ENCODE data around the gene TH.

TH gene

DNA sequence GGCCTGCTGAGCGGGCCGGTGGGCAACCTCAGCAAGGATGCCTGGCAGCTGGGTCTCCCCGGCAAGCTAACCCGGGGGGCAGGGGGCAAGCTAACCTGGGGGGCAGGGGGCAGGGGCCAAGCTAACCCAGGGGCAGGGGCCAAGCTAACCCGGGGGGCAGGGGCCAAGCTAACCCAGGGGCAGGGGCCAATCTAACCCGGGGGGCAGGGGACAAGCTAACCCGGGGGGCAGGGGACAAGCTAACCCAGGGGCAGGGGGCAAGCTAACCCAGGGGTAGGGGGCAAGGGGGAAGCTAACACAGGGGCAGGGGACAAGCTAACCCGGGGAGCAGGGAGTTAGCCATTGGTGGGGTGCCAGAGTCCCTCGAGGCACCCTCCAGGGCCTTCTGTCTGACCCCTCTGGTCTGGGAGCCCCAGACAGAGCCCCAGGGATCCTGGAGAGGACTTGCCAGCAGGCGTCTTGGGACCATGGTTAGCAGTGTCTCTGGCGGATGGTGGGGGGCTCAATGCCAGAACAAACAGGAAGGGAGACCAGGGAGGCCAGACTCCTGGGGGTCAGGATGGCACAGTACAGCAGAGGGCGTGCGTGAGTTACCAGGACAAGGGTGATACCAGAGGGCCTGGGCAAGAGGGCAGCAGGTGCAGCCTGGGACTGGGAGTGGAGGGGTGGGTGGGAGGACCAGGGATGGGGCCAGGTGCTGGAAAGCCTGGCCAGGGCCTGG lies 48.5 kb downstream of the TH start:
- H3K4me3 ChIP-seq (ENCODE audit: low read depth, low read length), result no peak overlapping the region
- no peaks in the 10 kb centered on the region; the same call in 1 of the 2 replicates for H3K27me3 ChIP-seq (ENCODE audit: control insufficient read depth, insufficient read depth, low read length)
- no peaks in the 10 kb centered on the region for H3K36me3 ChIP-seq (ENCODE audit: control insufficient read depth, insufficient read depth, low read length)
- no peak overlapping the region for H3K9ac ChIP-seq (ENCODE audit: low read depth, low read length)
- H3K27ac ChIP-seq (ENCODE audit: low read depth, low read length), result no peak overlapping the region
- H3K4me1 ChIP-seq (ENCODE audit: control insufficient read depth, insufficient read depth, low read length), result no peaks in the 10 kb centered on the region
- H3K9me3 ChIP-seq (ENCODE audit: control insufficient read depth, insufficient read depth, low read length), result no peaks in the 10 kb centered on the region

DNA sequence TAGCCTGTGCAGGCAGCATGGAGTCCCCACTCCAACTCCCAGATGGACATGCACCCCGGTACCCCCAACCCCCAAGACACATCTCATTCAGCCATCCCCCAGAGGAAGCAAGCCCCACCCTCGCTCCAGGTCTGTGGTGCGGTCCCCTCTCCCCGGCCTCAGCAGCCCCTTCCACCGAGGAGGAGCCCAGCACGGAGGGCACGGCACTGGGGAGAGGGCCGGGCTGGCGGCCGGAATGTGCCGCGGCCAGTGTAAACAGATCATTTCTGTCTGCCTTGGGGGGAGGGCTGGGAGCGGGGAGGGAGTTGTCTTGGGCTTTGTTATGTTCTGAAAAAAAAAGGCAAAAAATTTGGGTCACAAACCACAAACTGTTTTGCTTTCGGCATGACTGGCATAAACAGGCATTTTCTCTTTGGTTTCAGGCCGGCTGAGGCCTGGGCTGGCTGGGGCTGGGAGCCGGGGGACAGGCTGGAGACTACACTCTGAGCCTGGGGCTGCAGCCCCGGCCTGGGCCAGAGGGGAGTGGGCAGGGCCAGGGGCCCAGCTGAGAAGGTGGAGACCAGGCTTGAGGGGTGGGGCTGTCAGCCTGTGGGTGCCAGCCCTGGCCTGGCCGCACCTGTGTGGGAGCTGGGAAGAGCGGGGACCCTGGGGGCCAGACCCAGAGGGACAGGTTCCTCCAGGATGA lies 49.3 kb downstream of the TH start:
- Histone ChIP-seq H3K9me3 (ENCODE audit: control insufficient read depth, insufficient read depth, low read length) (peaks cover 6% of the 10 kb centered on the region; the same call in 1 of the 2 replicates), H3K36me3 (ENCODE audit: control insufficient read depth, insufficient read depth, low read length) (no peaks in the 10 kb centered on the region), H3K27me3 (ENCODE audit: control insufficient read depth, insufficient read depth, low read length) (no peaks in the 10 kb centered on the region; the same call in 1 of the 2 replicates), H3K9ac (ENCODE audit: low read depth, low read length) (no peak overlapping the region), H3K27ac (ENCODE audit: low read depth, low read length) (no peak overlapping the region), H3K4me3 (ENCODE audit: low read depth, low read length) (no peak overlapping the region), H3K4me1 (ENCODE audit: control insufficient read depth, insufficient read depth, low read length) (no peaks in the 10 kb centered on the region)

DNA sequence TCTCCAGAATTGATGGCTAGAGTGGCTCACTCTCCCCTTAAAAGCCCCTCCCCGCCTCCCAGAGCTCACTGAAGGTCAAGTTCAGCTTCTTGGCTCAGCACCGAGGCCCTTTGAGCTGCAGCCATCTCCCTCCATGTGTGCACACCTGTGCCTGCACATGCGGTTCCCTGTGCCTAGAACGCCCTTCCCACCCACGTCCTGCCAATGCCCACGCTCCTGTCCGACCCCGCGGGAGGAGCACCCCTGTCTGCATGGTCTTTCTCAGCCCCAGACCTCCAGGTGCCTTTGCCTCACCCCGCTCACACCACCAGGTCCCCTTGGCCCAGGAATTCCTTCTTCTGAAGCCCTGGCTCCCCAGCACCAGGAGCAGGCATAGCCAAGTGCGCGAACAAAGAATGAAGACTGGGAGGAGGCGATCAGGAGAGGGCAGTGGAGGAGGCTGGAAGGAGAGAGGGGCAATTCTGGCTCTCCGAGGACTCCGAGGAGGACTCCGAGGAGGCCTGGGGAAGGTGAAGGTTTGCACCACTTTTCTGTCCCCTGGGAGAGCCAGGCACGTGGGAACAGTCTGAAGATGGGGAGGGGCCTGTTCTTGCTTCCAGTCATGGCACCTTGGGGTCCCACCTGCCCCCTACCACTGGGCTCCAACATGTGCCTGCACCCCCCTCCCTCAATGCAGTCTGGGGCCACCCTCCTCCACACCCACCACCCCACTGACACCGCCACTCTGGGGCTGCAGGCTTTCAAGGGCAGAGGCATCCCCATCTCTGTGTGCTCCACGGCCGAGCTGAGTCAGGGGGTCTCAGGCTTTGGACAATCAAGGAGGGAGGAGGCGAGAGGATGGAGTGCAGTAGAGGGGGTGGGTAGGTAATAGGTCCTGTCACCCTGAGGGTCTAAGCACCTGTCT lies 50.1 kb downstream of the TH start:
- H3K27me3 ChIP-seq (ENCODE audit: control insufficient read depth, insufficient read depth, low read length), result no peaks in the 10 kb centered on the region; the same call in 1 of the 2 replicates

DNA sequence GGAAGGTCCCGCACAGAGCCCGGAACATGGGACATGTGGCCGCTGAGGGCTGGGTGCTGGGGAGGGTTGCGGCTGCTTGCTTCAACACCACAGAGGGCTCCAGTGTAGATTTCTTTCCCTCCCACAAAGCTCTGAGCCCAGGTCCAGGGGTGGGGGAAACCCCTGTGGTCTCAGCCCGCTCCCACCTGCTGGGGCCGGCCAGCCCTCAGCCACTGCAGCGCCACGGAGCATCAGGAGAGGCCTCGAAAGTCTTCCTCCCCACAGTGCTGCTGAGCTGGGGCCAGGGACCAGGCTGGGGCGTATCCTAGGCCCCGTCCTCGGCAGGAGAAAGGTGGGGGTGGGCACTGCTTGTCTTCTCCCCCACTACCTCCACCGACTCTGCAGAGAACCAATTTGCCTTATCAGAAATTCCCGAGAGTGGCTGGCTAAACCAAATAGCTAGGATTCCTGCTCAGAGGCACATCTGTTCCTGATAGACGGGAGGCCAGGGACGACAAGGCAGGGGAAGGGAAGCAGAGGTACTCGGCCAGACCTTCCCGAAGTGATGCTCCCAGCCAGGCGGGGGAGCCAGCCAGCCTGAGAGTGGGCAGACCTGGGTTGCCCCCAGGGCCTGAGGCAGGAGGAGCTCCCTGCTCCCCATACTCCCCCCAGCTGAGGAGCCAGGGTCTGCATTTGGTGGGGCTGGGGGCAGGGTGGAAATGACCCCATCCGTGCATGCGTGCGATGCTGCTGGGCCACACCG lies 51.1 kb downstream of the TH start:
- H3K27ac ChIP-seq (ENCODE audit: low read depth, low read length), result no peak overlapping the region
- H3K4me3 ChIP-seq (ENCODE audit: low read depth, low read length), result no peak overlapping the region
- no peak overlapping the region for H3K9ac ChIP-seq (ENCODE audit: low read depth, low read length)
- H3K4me1 ChIP-seq (ENCODE audit: control insufficient read depth, insufficient read depth, low read length), result no peaks in the 10 kb centered on the region
- no peaks in the 10 kb centered on the region; the same call in 1 of the 2 replicates for H3K27me3 ChIP-seq (ENCODE audit: control insufficient read depth, insufficient read depth, low read length)
- H3K9me3 ChIP-seq (ENCODE audit: control insufficient read depth, insufficient read depth, low read length), result peaks cover 14% of the 10 kb centered on the region
- no peaks in the 10 kb centered on the region for H3K36me3 ChIP-seq (ENCODE audit: control insufficient read depth, insufficient read depth, low read length)

More for the DNA sequence above, 50.1 kb downstream of the TH start:
- Histone ChIP-seq H3K4me3 (ENCODE audit: low read depth, low read length) (no peak overlapping the region), H3K9ac (ENCODE audit: low read depth, low read length) (no peak overlapping the region), H3K36me3 (ENCODE audit: control insufficient read depth, insufficient read depth, low read length) (no peaks in the 10 kb centered on the region), H3K4me1 (ENCODE audit: control insufficient read depth, insufficient read depth, low read length) (no peaks in the 10 kb centered on the region), H3K27ac (ENCODE audit: low read depth, low read length) (no peak overlapping the region), H3K9me3 (ENCODE audit: control insufficient read depth, insufficient read depth, low read length) (peaks cover 8% of the 10 kb centered on the region)

DNA sequence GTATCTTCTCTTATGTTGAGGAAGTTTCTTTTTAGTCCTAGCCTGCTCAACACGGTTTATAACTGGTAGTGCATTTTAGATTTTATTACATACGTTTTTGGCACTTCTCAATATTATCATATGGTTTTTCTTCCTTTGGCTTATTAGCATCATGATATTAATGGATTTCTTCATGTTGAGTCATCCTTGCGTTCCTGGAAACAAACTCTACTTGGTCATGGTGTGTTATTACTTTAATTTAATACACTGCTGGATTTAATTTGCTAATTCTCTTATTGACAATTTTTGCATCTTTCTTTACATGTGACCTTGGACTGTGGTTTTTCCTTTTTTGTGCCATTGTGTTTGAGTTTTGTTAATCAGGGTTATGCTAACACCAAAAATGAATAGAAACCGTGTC lies 52.9 kb downstream of the TH start:
- H3K27ac ChIP-seq (ENCODE audit: low read depth, low read length), result no peak overlapping the region
- no peak overlapping the region for H3K4me3 ChIP-seq (ENCODE audit: low read depth, low read length)
- no peaks in the 10 kb centered on the region for H3K4me1 ChIP-seq (ENCODE audit: control insufficient read depth, insufficient read depth, low read length)
- peaks cover 14% of the 10 kb centered on the region for H3K9me3 ChIP-seq (ENCODE audit: control insufficient read depth, insufficient read depth, low read length)
- H3K36me3 ChIP-seq (ENCODE audit: control insufficient read depth, insufficient read depth, low read length), result no peaks in the 10 kb centered on the region
- H3K9ac ChIP-seq (ENCODE audit: low read depth, low read length), result no peak overlapping the region
- H3K27me3 ChIP-seq (ENCODE audit: control insufficient read depth, insufficient read depth, low read length), result no peaks in the 10 kb centered on the region; the same call in 1 of the 2 replicates

DNA sequence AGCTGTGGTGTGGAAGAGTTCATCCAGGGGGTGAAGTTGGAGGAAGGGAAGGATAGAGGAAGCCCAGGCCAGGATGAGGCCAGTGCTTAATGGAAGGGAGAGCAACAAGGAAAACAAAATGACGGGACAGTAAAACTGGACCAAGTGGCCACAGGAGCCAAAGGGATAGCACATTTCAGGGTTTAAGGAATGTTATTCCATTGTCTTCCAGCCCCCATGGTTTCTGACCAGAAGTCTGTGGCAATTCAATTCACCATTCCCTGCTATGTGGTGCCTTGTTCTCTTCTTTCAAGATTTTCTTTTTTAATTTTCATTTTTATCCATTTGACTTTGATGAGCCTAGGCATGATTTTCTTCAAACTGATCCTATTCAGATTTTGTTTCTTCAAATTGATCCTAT lies 54.9 kb downstream of the TH start:
- no peak overlapping the region for H3K4me3 ChIP-seq (ENCODE audit: low read depth, low read length)
- H3K9ac ChIP-seq (ENCODE audit: low read depth, low read length), result no peak overlapping the region
- H3K4me1 ChIP-seq (ENCODE audit: control insufficient read depth, insufficient read depth, low read length), result no peaks in the 10 kb centered on the region
- H3K36me3 ChIP-seq (ENCODE audit: control insufficient read depth, insufficient read depth, low read length), result no peaks in the 10 kb centered on the region
- H3K27ac ChIP-seq (ENCODE audit: low read depth, low read length), result no peak overlapping the region
- H3K27me3 ChIP-seq (ENCODE audit: control insufficient read depth, insufficient read depth, low read length), result no peaks in the 10 kb centered on the region; the same call in 1 of the 2 replicates
- H3K9me3 ChIP-seq (ENCODE audit: control insufficient read depth, insufficient read depth, low read length), result peaks cover 14% of the 10 kb centered on the region

DNA sequence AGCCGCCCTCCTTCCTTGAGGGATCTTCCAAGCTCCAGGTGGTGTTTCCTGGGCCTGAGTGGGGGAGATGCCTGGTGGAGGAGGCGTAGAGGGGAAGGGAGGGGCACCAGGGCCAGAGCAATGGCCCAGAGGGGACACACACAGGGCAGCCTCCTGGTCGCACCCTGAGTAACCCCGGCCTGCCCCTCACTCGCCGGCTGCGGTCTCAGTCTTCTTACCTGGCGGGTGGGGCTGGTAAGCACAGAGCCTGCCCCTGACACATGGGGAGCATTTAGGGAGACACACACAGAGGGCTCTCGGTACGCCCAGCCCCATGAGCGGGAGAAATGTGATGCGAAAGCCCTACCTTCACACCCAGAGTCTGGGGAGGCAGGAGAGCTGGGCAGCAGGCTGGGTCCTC lies 56.3 kb downstream of the TH start:
- Histone ChIP-seq H3K36me3 (ENCODE audit: control insufficient read depth, insufficient read depth, low read length) (no peaks in the 10 kb centered on the region), H3K4me3 (ENCODE audit: low read depth, low read length) (no peak overlapping the region), H3K9me3 (ENCODE audit: control insufficient read depth, insufficient read depth, low read length) (peaks cover 14% of the 10 kb centered on the region), H3K27me3 (ENCODE audit: control insufficient read depth, insufficient read depth, low read length) (no peaks in the 10 kb centered on the region; the same call in 1 of the 2 replicates), H3K9ac (ENCODE audit: low read depth, low read length) (no peak overlapping the region), H3K27ac (ENCODE audit: low read depth, low read length) (no peak overlapping the region), H3K4me1 (ENCODE audit: control insufficient read depth, insufficient read depth, low read length) (no peaks in the 10 kb centered on the region)

DNA sequence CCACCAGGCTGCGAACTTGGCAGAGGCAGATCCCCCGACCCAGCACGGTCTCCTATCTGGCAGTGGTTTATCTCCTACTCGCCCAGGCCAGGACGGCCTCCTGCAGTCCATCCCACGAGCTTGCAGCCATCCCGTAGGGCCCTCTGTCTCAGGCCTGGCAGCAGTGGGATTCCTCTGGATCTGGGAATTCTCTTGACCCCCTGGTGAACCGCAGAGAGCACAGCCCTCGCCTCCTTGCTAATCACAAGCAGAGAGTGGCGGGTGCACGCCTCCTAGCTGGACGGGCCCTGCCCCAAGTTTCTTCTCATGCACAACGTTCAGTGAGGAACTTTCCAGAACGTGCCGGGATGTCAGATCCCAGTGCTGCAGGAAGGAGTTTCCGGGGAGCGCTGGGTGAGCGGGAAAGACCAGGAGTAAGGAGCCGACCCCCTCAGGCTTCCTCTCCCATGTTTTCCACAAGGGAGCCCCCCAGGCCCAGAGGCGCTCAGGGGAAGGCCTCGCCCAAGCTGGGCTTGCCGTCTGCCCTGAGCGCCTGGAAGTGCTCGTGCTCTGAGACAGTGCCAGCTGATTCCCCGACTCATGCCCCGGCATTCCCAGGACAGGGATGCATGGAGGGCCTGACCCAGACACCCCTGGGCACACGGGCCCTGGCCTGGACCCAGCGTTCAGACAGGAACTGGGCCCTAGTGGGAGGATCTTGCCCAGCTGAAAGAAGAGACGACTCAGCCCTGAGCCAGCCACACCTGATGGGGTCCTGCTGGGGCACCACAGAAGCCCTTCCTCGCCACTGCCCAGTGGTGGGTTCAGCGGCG lies 57.0 kb downstream of the TH start:
- Histone ChIP-seq H3K4me3 (ENCODE audit: low read depth, low read length) (no peak overlapping the region), H3K27me3 (ENCODE audit: control insufficient read depth, insufficient read depth, low read length) (no peaks in the 10 kb centered on the region; the same call in 1 of the 2 replicates), H3K9me3 (ENCODE audit: control insufficient read depth, insufficient read depth, low read length) (peaks cover 14% of the 10 kb centered on the region), H3K4me1 (ENCODE audit: control insufficient read depth, insufficient read depth, low read length) (no peaks in the 10 kb centered on the region), H3K36me3 (ENCODE audit: control insufficient read depth, insufficient read depth, low read length) (no peaks in the 10 kb centered on the region), H3K27ac (ENCODE audit: low read depth, low read length) (no peak overlapping the region), H3K9ac (ENCODE audit: low read depth, low read length) (no peak overlapping the region)

All from HUES48 (cell line).